Neural progenitor cell (in vitro differentiated cells): ENCODE data around the gene TGM2. TPM values are rescaled to one million over a fixed set of nuclear protein-coding genes. Genes with fewer than 3 reads are reported as not detected.
"Not testable (repeated sequence)": the region's sequence is repeated elsewhere in the genome, so short reads cannot be mapped to it uniquely, and the experiment has no call there.

Experiments used
- DNase-seq: peaks from one replicate; pipeline ENCODE4 v3.0.0-alpha.2; 2016; ENCODE audit warnings: low spot score
- H2AFZ ChIP-seq: fragments of 200-600 bp; sonication (generic); replicated peaks from 2 replicates; pipeline ENCODE4 v1.6.1; 2016; ENCODE audit warnings: antibody characterized with exemption
- H3F3A ChIP-seq: fragments of 200-600 bp; sonication (generic); 2 replicates; pipeline ENCODE4 v1.6.1; 2016; ENCODE audit warnings: antibody characterized with exemption, low read depth
- H3K27ac ChIP-seq: fragments of 200-600 bp; sonication (generic); 2 replicates; pipeline ENCODE4 v1.5.1; 2016; ENCODE audit warnings: mild to moderate bottlenecking
- H3K27me3 ChIP-seq: fragments of 200-600 bp; sonication (generic); 2 replicates; pipeline ENCODE4 v1.6.1; 2016; ENCODE audit warnings: mild to moderate bottlenecking, moderate library complexity
- H3K36me3 ChIP-seq: fragments of 200-600 bp; sonication (generic); 2 replicates; pipeline ENCODE4 v1.5.1; 2016
- H3K4me1 ChIP-seq: fragments of 200-600 bp; sonication (generic); 2 replicates; pipeline ENCODE4 v1.6.1; 2016; ENCODE audit warnings: mixed run types
- H3K4me2 ChIP-seq: fragments of 200-600 bp; sonication (generic); 2 replicates; pipeline ENCODE4 v1.6.1; 2016
- H3K4me3 ChIP-seq: fragments of 200-600 bp; sonication (generic); 2 replicates; pipeline ENCODE4 v1.5.1; 2016
- H3K79me2 ChIP-seq: fragments of 200-600 bp; sonication (generic); 2 replicates; pipeline ENCODE4 v1.6.1; 2016; ENCODE audit warnings: low read depth
- H3K9ac ChIP-seq: fragments of 200-600 bp; sonication (generic); 2 replicates; pipeline ENCODE4 v1.6.1; 2016
- H3K9me3 ChIP-seq: fragments of 200-600 bp; sonication (generic); 2 replicates; pipeline ENCODE4 v1.5.1; 2016; ENCODE audit warnings: low read depth
- H4K20me1 ChIP-seq: fragments of 200-600 bp; sonication (generic); 2 replicates; pipeline ENCODE4 v1.6.1; 2016; ENCODE audit warnings: low read depth
- H3K27ac Mint-ChIP-seq: 3 replicates; pipeline ENCODE4 v1.8.0; 2021; ENCODE audit warnings: mixed read lengths
- H3K27me3 Mint-ChIP-seq: 2 replicates; pipeline ENCODE4 v1.8.0; 2022; ENCODE audit warnings: low read depth, mild to moderate bottlenecking, inconsistent platforms, moderate library complexity, mixed read lengths; ENCODE audit not compliant: insufficient read depth
- H3K36me3 Mint-ChIP-seq: 3 replicates; pipeline ENCODE4 v1.8.0; 2021; ENCODE audit warnings: mixed read lengths
- H3K4me1 Mint-ChIP-seq: 3 replicates; pipeline ENCODE4 v1.8.0; 2021; ENCODE audit warnings: mixed read lengths
- H3K4me3 Mint-ChIP-seq: 3 replicates; pipeline ENCODE4 v1.8.0; 2021; ENCODE audit warnings: mild to moderate bottlenecking, moderate library complexity, mixed read lengths
- H3K9me3 Mint-ChIP-seq: 3 replicates; pipeline ENCODE4 v1.8.0; 2020; ENCODE audit warnings: mixed read lengths
- EZH2 ChIP-seq: fragments of 200-600 bp; sonication (generic); IDR thresholded peaks from 2 replicates; pipeline ENCODE4 v1.6.1; 2017; ENCODE audit warnings: antibody characterized with exemption, mild to moderate bottlenecking, moderate library complexity
- EZH2phosphoT487 ChIP-seq: fragments of 200-600 bp; sonication (generic); IDR thresholded peaks from 2 replicates; pipeline ENCODE4 v1.6.1; 2017; ENCODE audit warnings: antibody characterized with exemption
- total RNA-seq: library from RNA; depleted of rRNA; stranded (reverse); fragments of >200 nt; gene quantifications from 2 replicates; pipeline ENCODE4 v1.2.3, GENCODE V29; 2015; ENCODE audit warnings: low replicate concordance
- TF ChIP-seq, protein P1 (sequence below): fragments of 200-600 bp; sonication (generic); IDR thresholded peaks from 2 replicates; pipeline ENCODE4 v1.5.1; 2017; ENCODE audit warnings: antibody characterized with exemption, mild to moderate bottlenecking

The TGM2 gene
- total RNA-seq, 1 donor from 2014 or later = 0.22 TPM

DNA sequence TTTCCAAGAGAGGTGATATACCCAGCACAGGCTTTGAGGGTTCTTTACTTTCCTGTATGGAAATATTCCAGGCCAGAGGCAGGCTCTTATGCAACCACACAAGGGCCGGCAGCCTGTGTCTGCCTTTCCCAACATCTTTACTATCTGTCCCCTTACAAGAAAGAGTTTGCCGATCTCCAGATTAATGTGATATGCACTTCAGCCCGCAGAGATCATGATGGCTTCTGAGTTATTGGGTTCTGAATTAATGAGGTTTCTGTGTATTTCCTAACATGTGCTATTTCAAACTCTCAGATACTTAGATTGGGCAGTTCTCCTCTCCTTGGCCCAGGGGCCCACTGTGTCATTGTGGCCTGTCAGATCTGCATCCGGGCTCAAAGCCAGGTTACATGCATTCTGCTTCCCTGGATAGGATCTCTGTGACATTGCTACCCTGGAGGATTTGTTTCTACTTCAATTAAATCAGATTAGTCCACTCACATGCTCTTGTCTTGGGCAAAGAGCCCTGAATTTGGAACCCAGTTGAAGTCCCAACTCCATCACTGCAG lies 56.6 kb downstream of the TGM2 start:
- no peaks in the 10 kb centered on the region for H3K4me1 ChIP-seq
- Mint-ChIP-seq H3K4me1 (peaks cover 1% of the 10 kb centered on the region), H3K27ac (no peak overlapping the region)

DNA sequence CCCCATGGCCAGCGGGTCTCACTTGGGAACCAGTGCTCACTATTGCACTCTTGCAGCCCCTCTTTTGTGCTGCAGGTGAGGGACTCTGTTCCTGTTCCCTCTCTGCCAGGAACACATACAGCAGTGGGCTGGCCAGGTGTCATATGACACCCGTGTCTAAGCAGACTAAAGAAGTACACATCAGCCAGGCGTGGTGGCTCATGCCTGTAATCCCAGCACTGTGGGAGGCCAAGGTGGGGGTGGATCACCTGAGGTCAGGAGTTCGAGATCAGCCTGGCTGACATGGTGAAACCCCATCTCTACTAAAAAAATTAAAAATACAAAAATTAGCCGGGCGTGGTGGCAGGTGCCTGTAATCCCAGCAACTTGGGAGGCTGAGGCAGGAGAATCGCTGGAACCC lies 57.2 kb downstream of the TGM2 start:
- H3K27ac Mint-ChIP-seq, H3K36me3 Mint-ChIP-seq, H3K79me2 ChIP-seq, H3K36me3 ChIP-seq, H3K9me3 ChIP-seq, H3K27me3 Mint-ChIP-seq, H3K4me3 Mint-ChIP-seq, H3K9me3 Mint-ChIP-seq, H3F3A ChIP-seq, H2AFZ ChIP-seq, H3K27me3 ChIP-seq, DNase-seq, H4K20me1 ChIP-seq, H3K4me2 ChIP-seq, H3K4me1 ChIP-seq, H3K4me1 Mint-ChIP-seq, H3K27ac ChIP-seq, H3K4me3 ChIP-seq, H3K9ac ChIP-seq: not testable (repeated sequence)

More for the DNA sequence above, 56.6 kb downstream of the TGM2 start:
- no peaks in the 10 kb centered on the region for H3K79me2 ChIP-seq
- H3K27ac ChIP-seq = no peak overlapping the region
- no peak for TF ChIP-seq EZH2phosphoT487
- TF ChIP-seq, protein P1, sequence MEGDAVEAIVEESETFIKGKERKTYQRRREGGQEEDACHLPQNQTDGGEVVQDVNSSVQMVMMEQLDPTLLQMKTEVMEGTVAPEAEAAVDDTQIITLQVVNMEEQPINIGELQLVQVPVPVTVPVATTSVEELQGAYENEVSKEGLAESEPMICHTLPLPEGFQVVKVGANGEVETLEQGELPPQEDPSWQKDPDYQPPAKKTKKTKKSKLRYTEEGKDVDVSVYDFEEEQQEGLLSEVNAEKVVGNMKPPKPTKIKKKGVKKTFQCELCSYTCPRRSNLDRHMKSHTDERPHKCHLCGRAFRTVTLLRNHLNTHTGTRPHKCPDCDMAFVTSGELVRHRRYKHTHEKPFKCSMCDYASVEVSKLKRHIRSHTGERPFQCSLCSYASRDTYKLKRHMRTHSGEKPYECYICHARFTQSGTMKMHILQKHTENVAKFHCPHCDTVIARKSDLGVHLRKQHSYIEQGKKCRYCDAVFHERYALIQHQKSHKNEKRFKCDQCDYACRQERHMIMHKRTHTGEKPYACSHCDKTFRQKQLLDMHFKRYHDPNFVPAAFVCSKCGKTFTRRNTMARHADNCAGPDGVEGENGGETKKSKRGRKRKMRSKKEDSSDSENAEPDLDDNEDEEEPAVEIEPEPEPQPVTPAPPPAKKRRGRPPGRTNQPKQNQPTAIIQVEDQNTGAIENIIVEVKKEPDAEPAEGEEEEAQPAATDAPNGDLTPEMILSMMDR = no peak
- no peak for TF ChIP-seq EZH2
- Mint-ChIP-seq H3K4me3 (no peak overlapping the region), H3K36me3 (no peaks in the 10 kb centered on the region), H3K27me3 (peaks cover 4% of the 10 kb centered on the region), H3K9me3 (no peaks in the 10 kb centered on the region)
- DNase-seq = no peak
- H3K4me3 ChIP-seq = no peak overlapping the region
- H3K27me3 ChIP-seq = no peaks in the 10 kb centered on the region
- H2AFZ ChIP-seq = no peak overlapping the region
- H3K9me3 ChIP-seq = no peaks in the 10 kb centered on the region
- H4K20me1 ChIP-seq = no peaks in the 10 kb centered on the region
- H3K36me3 ChIP-seq = no peaks in the 10 kb centered on the region
- no peaks in the 10 kb centered on the region for H3F3A ChIP-seq
- no peak overlapping the region for H3K4me2 ChIP-seq
- no peak overlapping the region for H3K9ac ChIP-seq

DNA sequence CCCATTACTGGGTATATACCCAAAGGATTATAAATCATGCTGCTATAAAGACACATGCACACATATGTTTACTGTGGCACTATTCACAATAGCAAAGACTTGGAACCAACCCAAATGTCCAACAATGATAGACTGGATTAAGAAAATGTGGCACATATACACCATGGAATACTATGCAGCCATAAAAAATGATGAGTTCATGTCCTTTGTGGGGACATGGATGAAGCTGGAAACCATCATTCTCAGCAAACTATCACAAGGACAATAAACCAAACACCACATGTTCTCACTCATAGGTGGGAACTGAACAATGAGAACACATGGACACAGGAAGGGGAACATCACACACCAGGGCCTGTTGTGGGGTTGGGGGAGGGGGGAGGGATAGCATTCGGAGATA lies 57.7 kb downstream of the TGM2 start:
- not testable (repeated sequence) for H3K27me3 Mint-ChIP-seq, H3K36me3 Mint-ChIP-seq, H3K4me1 Mint-ChIP-seq, H3K9me3 Mint-ChIP-seq, H3K4me2 ChIP-seq, H2AFZ ChIP-seq, H3K27me3 ChIP-seq, H3K4me3 ChIP-seq, H3K4me1 ChIP-seq, H3K79me2 ChIP-seq, H3K4me3 Mint-ChIP-seq, H3K9ac ChIP-seq, DNase-seq, H3K36me3 ChIP-seq, H3K27ac ChIP-seq, H3F3A ChIP-seq, H4K20me1 ChIP-seq, H3K27ac Mint-ChIP-seq, H3K9me3 ChIP-seq

DNA sequence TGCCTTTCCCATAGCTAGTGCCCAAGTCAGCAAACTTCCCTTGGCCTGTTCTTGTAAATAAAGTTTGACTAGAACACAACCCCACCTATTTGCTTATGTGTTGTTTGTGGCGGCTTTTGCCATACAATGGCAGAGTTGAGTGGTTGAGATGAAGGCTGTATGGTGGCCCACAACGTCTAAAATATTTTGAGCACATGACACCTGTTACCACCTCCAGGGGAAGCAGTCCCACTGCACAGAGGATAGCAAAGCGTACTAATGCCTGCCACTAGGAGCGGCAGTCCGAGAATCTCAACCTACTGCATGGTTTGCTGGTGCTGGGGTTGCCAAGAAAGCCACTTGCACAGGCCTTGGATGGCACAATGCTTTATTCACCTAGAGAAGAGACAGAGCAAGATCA lies 58.6 kb downstream of the TGM2 start:
- Mint-ChIP-seq H3K4me1 (no peaks in the 10 kb centered on the region), H3K4me3 (no peak overlapping the region)
- DNase-seq = no peak

More for the DNA sequence above, 58.6 kb downstream of the TGM2 start:
- no peaks in the 10 kb centered on the region for H3K9me3 ChIP-seq
- no peaks in the 10 kb centered on the region for H3K36me3 ChIP-seq
- H3K4me2 ChIP-seq = no peak overlapping the region
- no peak overlapping the region for H3K4me3 ChIP-seq
- H3K27ac ChIP-seq = no peak overlapping the region
- H3K9me3 Mint-ChIP-seq = no peaks in the 10 kb centered on the region
- no peaks in the 10 kb centered on the region for H3K4me1 ChIP-seq
- no peaks in the 10 kb centered on the region for H3K79me2 ChIP-seq
- no peaks in the 10 kb centered on the region for H3K36me3 Mint-ChIP-seq
- no peak overlapping the region for H3K27ac Mint-ChIP-seq
- no peak overlapping the region for H2AFZ ChIP-seq
- H4K20me1 ChIP-seq = no peaks in the 10 kb centered on the region
- no peak for TF ChIP-seq EZH2phosphoT487
- TF ChIP-seq, protein P1 = no peak
- no peak for TF ChIP-seq EZH2
- no peaks in the 10 kb centered on the region for H3K27me3 ChIP-seq
- H3K27me3 Mint-ChIP-seq = peaks cover 6% of the 10 kb centered on the region
- H3K9ac ChIP-seq = no peak overlapping the region
- no peaks in the 10 kb centered on the region for H3F3A ChIP-seq
